H1 (cell line): ENCODE measurements around the gene FOXD3. TPM values are rescaled to one million over a fixed set of nuclear protein-coding genes. Genes with fewer than 3 reads are reported as not detected.

Experiments used
- CTCF ChIA-PET: fragments of 300-600 bp; sonication (Branson Sonifier 250); formaldehyde crosslinking; loops from one replicate; lab custom pipeline; 2021; ENCODE audit not compliant: partially characterized antibody; lab: Charles Lee
- POLR2A ChIA-PET: fragments of 300-600 bp; sonication (Branson Sonifier 250); formaldehyde crosslinking; loops from one replicate; lab custom pipeline; 2021; ENCODE audit warnings: inconsistent platforms; ENCODE audit not compliant: partially characterized antibody; lab: Charles Lee
- DNase-seq, 2 experiments: peaks; one replicate each; pipeline versions ENCODE4 v3.0.0 to v3.0.0-alpha.2; 2010 to 2022; ENCODE audit warnings: low spot score in 2 of 2, low read depth in 1 of 2, mixed read lengths in 1 of 2
- FAIRE-seq: peaks from 2 replicates; lab custom pipeline; 2011; peaks lifted over from hg19 to GRCh38; lab: Jason Lieb, UNC
- H2AFZ ChIP-seq: 2 replicates; pipeline ENCODE4 v1.8.1; 2012; ENCODE audit warnings: low read length, inconsistent platforms
- H2AK5ac ChIP-seq: 2 replicates; pipeline ENCODE4 v1.6.1; 2013; ENCODE audit warnings: low read depth, low read length
- H2BK120ac ChIP-seq: replicated peaks from 2 replicates; pipeline ENCODE3; 2013; ENCODE audit warnings: low read depth, low read length, inconsistent platforms
- H2BK12ac ChIP-seq: 2 replicates; pipeline ENCODE4 v1.6.1; 2013; ENCODE audit warnings: low read depth, low read length
- H2BK15ac ChIP-seq: 2 replicates; pipeline ENCODE4 v1.6.1; 2013; ENCODE audit warnings: low read length
- H2BK20ac ChIP-seq: 2 replicates; pipeline ENCODE4 v1.6.1; 2013; ENCODE audit warnings: low read length
- H2BK5ac ChIP-seq: 2 replicates; pipeline ENCODE4 v1.6.1; 2013; ENCODE audit warnings: low read depth, low read length
- H3K14ac ChIP-seq: 2 replicates; pipeline ENCODE4 v1.6.1; 2013; ENCODE audit warnings: inconsistent platforms; ENCODE audit not compliant: insufficient read length
- H3K18ac ChIP-seq: 2 replicates; pipeline ENCODE4 v1.6.1; 2013; ENCODE audit warnings: low read length; ENCODE audit errors: extremely low read depth
- H3K23ac ChIP-seq: 2 replicates; pipeline ENCODE4 v1.6.1; 2013; ENCODE audit warnings: inconsistent platforms; ENCODE audit not compliant: insufficient read length
- H3K23me2 ChIP-seq: 2 replicates; pipeline ENCODE4 v1.6.1; 2013; ENCODE audit warnings: low read depth, low read length
- H3K27ac ChIP-seq: 2 replicates; pipeline ENCODE4 v1.6.1; 2011; ENCODE audit warnings: low read depth, low read length, inconsistent platforms
- H3K27me3 ChIP-seq, 4 experiments: replicated peaks in 1 of 4; 1 replicate in 1 of 4; 2 replicates in 3 of 4; pipeline versions ENCODE4 v1.6.1 to v1.8.1; 2011 to 2013; ENCODE audit warnings: low read length in 3 of 4, mild to moderate bottlenecking in 3 of 4, inconsistent platforms in 2 of 4, mixed read lengths in 2 of 4, moderate library complexity in 1 of 4; ENCODE audit not compliant: control insufficient read depth in 3 of 4, insufficient read depth in 3 of 4; ENCODE audit errors: extremely low read depth in 1 of 4
- H3K36me3 ChIP-seq, 4 experiments: 2 replicates each; pipeline versions ENCODE4 v1.6.1 to v1.8.1; 2011 to 2013; ENCODE audit warnings: mild to moderate bottlenecking in 4 of 4, low read length in 3 of 4, moderate library complexity in 2 of 4, control low read depth in 1 of 4, inconsistent platforms in 1 of 4; ENCODE audit not compliant: insufficient read depth in 4 of 4, control insufficient read depth in 2 of 4
- H3K4ac ChIP-seq: replicated peaks from 2 replicates; pipeline ENCODE3; 2013; ENCODE audit warnings: low read length, low read depth, mixed read lengths, inconsistent platforms; ENCODE audit not compliant: insufficient read length
- H3K4me1 ChIP-seq, 4 experiments: replicated peaks in 1 of 4; 1 replicate in 1 of 4; 2 replicates in 3 of 4; pipeline versions ENCODE4 v1.6.1 to v1.8.1; 2011 to 2013; ENCODE audit warnings: low read length in 3 of 4, inconsistent platforms in 2 of 4, mixed read lengths in 1 of 4; ENCODE audit not compliant: insufficient read depth in 4 of 4, control insufficient read depth in 3 of 4
- H3K4me2 ChIP-seq, 2 experiments: 2 replicates each; pipeline versions ENCODE4 v1.6.1 to v1.8.1; 2011 to 2013; ENCODE audit warnings: low read depth in 2 of 2, low read length in 2 of 2, control low read depth in 1 of 2, inconsistent platforms in 1 of 2, mild to moderate bottlenecking in 1 of 2; ENCODE audit not compliant: insufficient read depth in 1 of 2
- H3K4me3 ChIP-seq, 4 experiments: fragments of 200-600, 300-600 bp in 1 of 4; sonication (generic), shearing (Covaris generic), sonication (Bioruptor Twin) in 1 of 4; 2 replicates each; pipeline versions ENCODE4 v1.5.1 to v1.8.1; 2011 to 2016; ENCODE audit warnings: low read length in 4 of 4, low read depth in 3 of 4, control low read depth in 2 of 4, inconsistent platforms in 2 of 4, mild to moderate bottlenecking in 2 of 4, mixed read lengths in 1 of 4, moderate library complexity in 1 of 4; ENCODE audit not compliant: insufficient read depth in 2 of 4; ENCODE audit errors: extremely low read depth in 1 of 4
- H3K56ac ChIP-seq: replicated peaks from 2 replicates; pipeline ENCODE3; 2013; ENCODE audit warnings: low read depth, mild to moderate bottlenecking, mixed read lengths, low read length, inconsistent platforms; ENCODE audit not compliant: insufficient read length
- H3K79me1 ChIP-seq: 2 replicates; pipeline ENCODE4 v1.6.1; 2013; ENCODE audit warnings: low read depth, low read length, control low read depth
- H3K79me2 ChIP-seq, 2 experiments: 2 replicates each; pipeline versions ENCODE4 v1.6.1 to v1.8.1; 2012 to 2013; ENCODE audit warnings: low read length in 2 of 2, mild to moderate bottlenecking in 2 of 2, inconsistent platforms in 1 of 2; ENCODE audit not compliant: insufficient read depth in 2 of 2, control insufficient read depth in 1 of 2
- H3K9ac ChIP-seq, 4 experiments: replicated peaks in 1 of 4; 1 replicate in 1 of 4; 2 replicates in 3 of 4; pipeline versions ENCODE4 v1.6.1 to v1.8.1; 2011 to 2013; ENCODE audit warnings: low read depth in 3 of 4, low read length in 3 of 4, control low read depth in 2 of 4, mild to moderate bottlenecking in 2 of 4, moderate library complexity in 2 of 4, inconsistent platforms in 1 of 4; ENCODE audit errors: extremely low read depth in 1 of 4
- H3K9me3 ChIP-seq, 2 experiments: 2 replicates each; pipeline versions ENCODE4 v1.6.1 to v1.8.1; 2012 to 2013; ENCODE audit warnings: mild to moderate bottlenecking in 2 of 2, moderate library complexity in 2 of 2, control low read depth in 1 of 2, inconsistent platforms in 1 of 2, low read depth in 1 of 2, low read length in 1 of 2, mixed read lengths in 1 of 2; ENCODE audit not compliant: insufficient read depth in 2 of 2
- H4K20me1 ChIP-seq, 2 experiments: replicated peaks in 1 of 2; 2 replicates each; pipeline versions ENCODE3 to v1.8.1; 2011 to 2013; ENCODE audit warnings: inconsistent platforms in 2 of 2, low read length in 2 of 2, mild to moderate bottlenecking in 1 of 2; ENCODE audit not compliant: insufficient read depth in 2 of 2, control insufficient read depth in 1 of 2
- H4K5ac ChIP-seq: 2 replicates; pipeline ENCODE4 v1.6.1; 2013; ENCODE audit warnings: low read length, low read depth, mixed read lengths, inconsistent platforms; ENCODE audit not compliant: insufficient read length
- H4K8ac ChIP-seq: 2 replicates; pipeline ENCODE4 v1.8.0; 2013; ENCODE audit warnings: mild to moderate bottlenecking, moderate library complexity, low read length, inconsistent platforms; ENCODE audit not compliant: insufficient read depth; ENCODE audit errors: extremely low read depth
- H4K91ac ChIP-seq: replicated peaks from 2 replicates; pipeline ENCODE3; 2013; ENCODE audit warnings: low read length, mixed read lengths, inconsistent platforms; ENCODE audit not compliant: insufficient read length
- CTBP2 ChIP-seq: IDR thresholded peaks from 2 replicates; pipeline ENCODE4 v1.7.0; 2011; ENCODE audit warnings: borderline replicate concordance, mild to moderate bottlenecking, moderate library complexity, mixed read lengths, low read length; ENCODE audit not compliant: insufficient read depth, insufficient read length
- HDAC6 ChIP-seq: IDR thresholded peaks from one replicate; pipeline ENCODE4 v1.7.1; 2012; ENCODE audit warnings: low read depth, mild to moderate bottlenecking, inconsistent platforms, low read length, moderate library complexity
- KDM1A ChIP-seq: fragments of 200-600, 300-600 bp; sonication (generic); IDR thresholded peaks from 2 replicates; pipeline ENCODE4 v1.7.1; 2016; ENCODE audit warnings: mild to moderate bottlenecking, low read length, borderline replicate concordance
- MAFK ChIP-seq: IDR thresholded peaks from 2 replicates; pipeline ENCODE4 v1.6.1; 2012; ENCODE audit warnings: low read depth, mild to moderate bottlenecking, improper control_type of control experiment, low read length
- POLR2AphosphoS5 ChIP-seq: IDR thresholded peaks from 2 replicates; pipeline ENCODE4 v1.6.1; 2011; ENCODE audit warnings: low read depth, low read length
- TAF1 ChIP-seq: IDR thresholded peaks from 2 replicates; pipeline ENCODE4 v1.6.1; 2011; ENCODE audit warnings: mild to moderate bottlenecking, low read depth, low read length
- WGBS, 2 experiments: shearing (Covaris generic) in 1 of 2; methylation state at CpG; one replicate each; pipeline versions ENCODE4 v1.1.6 to v1.1.7; 2013 to 2015; ENCODE audit warnings: low lambda C conversion rate in 2 of 2, mixed read lengths in 2 of 2, inconsistent platforms in 1 of 2, low coverage in 1 of 2, missing lambda C conversion rate in 1 of 2; ENCODE audit not compliant: insufficient replicate concordance in 2 of 2, insufficient coverage in 1 of 2, insufficient read length in 1 of 2; ENCODE audit errors: extremely low coverage in 1 of 2, missing lambda C conversion rate in 1 of 2; 5-methylcytosine and 5-hydroxymethylcytosine counted together
- polyA plus RNA-seq, 7 experiments: library from polyadenylated mRNA; depleted of rRNA in 3 of 7; stranded (reverse) in 5 of 7; unstranded in 2 of 7; fragments of >200 nt in 5 of 7; fragments of 200-250 nt in 2 of 7; gene quantifications; 1 replicate in 5 of 7; 2 replicates in 1 of 7; 4 replicates in 1 of 7; pipeline versions ENCODE4 v1.2.1 to v1.2.3, GENCODE V29; 2011 to 2013; ENCODE audit warnings: missing spikeins in 2 of 7, mixed read lengths in 2 of 7
- total RNA-seq: library from RNA; stranded (reverse); fragmentation: NEBNext Ultra II Directional; extraction: Animal tissue kit (Norgen Biotek cat#: 25700); gene quantifications from 2 replicates; pipeline ENCODE4 v1.2.1, GENCODE V29; 2021
- TF ChIP-seq, protein P1 (sequence below), 3 experiments: IDR thresholded peaks; 1 replicate in 2 of 3; 2 replicates in 1 of 3; pipeline versions ENCODE4 v1.5.1 to v1.6.1; 2011; ENCODE audit warnings: low read length in 3 of 3, mild to moderate bottlenecking in 3 of 3, inconsistent platforms in 2 of 3, low read depth in 1 of 3, moderate library complexity in 1 of 3; ENCODE audit not compliant: insufficient read depth in 1 of 3; ENCODE audit errors: control extremely low read depth in 1 of 3

The FOXD3 gene
- total and polyA plus RNA-seq, 2 of the 8 experiments (the other 6 are each of a cell fraction or from before 2014, with no cell fraction given) = 8.7 to 33.7 TPM

DNA sequence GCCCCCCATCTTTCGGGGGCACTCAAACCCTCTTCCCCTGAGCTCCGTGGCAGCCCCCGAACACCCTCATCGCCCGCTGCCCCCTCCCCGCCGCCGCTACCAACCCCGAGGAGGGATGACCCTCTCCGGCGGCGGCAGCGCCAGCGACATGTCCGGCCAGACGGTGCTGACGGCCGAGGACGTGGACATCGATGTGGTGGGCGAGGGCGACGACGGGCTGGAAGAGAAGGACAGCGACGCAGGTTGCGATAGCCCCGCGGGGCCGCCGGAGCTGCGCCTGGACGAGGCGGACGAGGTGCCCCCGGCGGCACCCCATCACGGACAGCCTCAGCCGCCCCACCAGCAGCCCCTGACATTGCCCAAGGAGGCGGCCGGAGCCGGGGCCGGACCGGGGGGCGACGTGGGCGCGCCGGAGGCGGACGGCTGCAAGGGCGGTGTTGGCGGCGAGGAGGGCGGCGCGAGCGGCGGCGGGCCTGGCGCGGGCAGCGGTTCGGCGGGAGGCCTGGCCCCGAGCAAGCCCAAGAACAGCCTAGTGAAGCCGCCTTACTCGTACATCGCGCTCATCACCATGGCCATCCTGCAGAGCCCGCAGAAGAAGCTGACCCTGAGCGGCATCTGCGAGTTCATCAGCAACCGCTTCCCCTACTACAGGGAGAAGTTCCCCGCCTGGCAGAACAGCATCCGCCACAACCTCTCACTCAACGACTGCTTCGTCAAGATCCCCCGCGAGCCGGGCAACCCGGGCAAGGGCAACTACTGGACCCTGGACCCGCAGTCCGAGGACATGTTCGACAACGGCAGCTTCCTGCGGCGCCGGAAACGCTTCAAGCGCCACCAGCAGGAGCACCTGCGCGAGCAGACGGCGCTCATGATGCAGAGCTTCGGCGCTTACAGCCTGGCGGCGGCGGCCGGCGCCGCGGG lies 837 bp downstream of the FOXD3 start:
- Histone ChIP-seq H2BK20ac (no peak overlapping the region), H3K4me2 (peak overlapping the region; percentile 86 to 94), H3K79me2 (peaks cover 0 to 29% of the 10 kb centered on the region in 2 experiments; a peak in 3 of 4 replicates), H3K23ac (no peak overlapping the region), H3K9me3 (no peaks in the 10 kb centered on the region), H3K27me3 (peaks cover 3 to 74% (median 41%) of the 10 kb centered on the region in 4 experiments; a peak in 6 of 7 replicates), H2BK12ac (peak overlapping the region; percentile 90; the same call in 1 of the 2 replicates), H3K23me2 (peaks cover 43% of the 10 kb centered on the region), H2AFZ (no peak overlapping the region), H3K14ac (no peak overlapping the region), H3K9ac (peak overlapping the region in 3 of 4 experiments; percentile 25 to 83 (median 41); a peak in 5 of 7 replicates), H4K8ac (peak overlapping the region; percentile 73; the same call in 1 of the 2 replicates), H2BK120ac (no peak overlapping the region), H3K18ac (peak overlapping the region; percentile 85), H2AK5ac (peak overlapping the region; percentile 40; the same call in 1 of the 2 replicates), H2BK15ac (no peak overlapping the region), H3K27ac (no peak overlapping the region), H3K36me3 (no peaks in the 10 kb centered on the region), H3K4me1 (peaks cover 8 to 21% (median 15%) of the 10 kb centered on the region in 4 experiments), H4K91ac (peak overlapping the region; percentile 52), H3K4me3 (peak overlapping the region; percentile 57 to 80 (median 66)), H3K79me1 (no peaks in the 10 kb centered on the region), H4K5ac (no peak overlapping the region), H2BK5ac (peak overlapping the region; percentile 66), H3K4ac (no peak overlapping the region), H4K20me1 (peaks cover 0 to 2% of the 10 kb centered on the region in 2 experiments), H3K56ac (no peak overlapping the region)
- 2% methylated on average over 85 of the region's 104 CpGs; no CpG with 5 or more reads in 1 of the 2 experiments for WGBS, 2 experiments
- DNase-seq = peak in 1 of 2 experiments; percentile 82
- ChIA-PET POLR2A (interaction anchor here (0.8 to 3.1 kb wide), 9 partner anchors 8 to 318 kb away, joined by 3 to 20 read pairs (median 3); no protein-coding TSS in a partner anchor), CTCF (interaction anchor here (0.7 to 1.7 kb wide), 12 partner anchors 9 to 318 kb away, joined by 3 to 6 read pairs (median 3); partner anchors contain the start of genes ALG6 and PGM1)
- FAIRE-seq = no peak
- TF ChIP-seq, protein P1, sequence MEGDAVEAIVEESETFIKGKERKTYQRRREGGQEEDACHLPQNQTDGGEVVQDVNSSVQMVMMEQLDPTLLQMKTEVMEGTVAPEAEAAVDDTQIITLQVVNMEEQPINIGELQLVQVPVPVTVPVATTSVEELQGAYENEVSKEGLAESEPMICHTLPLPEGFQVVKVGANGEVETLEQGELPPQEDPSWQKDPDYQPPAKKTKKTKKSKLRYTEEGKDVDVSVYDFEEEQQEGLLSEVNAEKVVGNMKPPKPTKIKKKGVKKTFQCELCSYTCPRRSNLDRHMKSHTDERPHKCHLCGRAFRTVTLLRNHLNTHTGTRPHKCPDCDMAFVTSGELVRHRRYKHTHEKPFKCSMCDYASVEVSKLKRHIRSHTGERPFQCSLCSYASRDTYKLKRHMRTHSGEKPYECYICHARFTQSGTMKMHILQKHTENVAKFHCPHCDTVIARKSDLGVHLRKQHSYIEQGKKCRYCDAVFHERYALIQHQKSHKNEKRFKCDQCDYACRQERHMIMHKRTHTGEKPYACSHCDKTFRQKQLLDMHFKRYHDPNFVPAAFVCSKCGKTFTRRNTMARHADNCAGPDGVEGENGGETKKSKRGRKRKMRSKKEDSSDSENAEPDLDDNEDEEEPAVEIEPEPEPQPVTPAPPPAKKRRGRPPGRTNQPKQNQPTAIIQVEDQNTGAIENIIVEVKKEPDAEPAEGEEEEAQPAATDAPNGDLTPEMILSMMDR (IDR thresholded peaks at IDR 0.05; ENCODE audit: control extremely low read depth in 1 of 3, insufficient read depth in 1 of 3, low read depth in 1 of 3, low read length in 3 of 3) = peak in 1 of 3 experiments; percentile 6; a peak in 1 of 4 replicates
- TF ChIP-seq KDM1A (no peak), TAF1 (peak; percentile 47; the same call in 1 of the 2 replicates), HDAC6 (no peak), MAFK (no peak), POLR2AphosphoS5 (no peak), CTBP2 (no peak)
